ENCODE data around the gene GADD45GIP1. TPM values are rescaled to one million over a fixed set of nuclear protein-coding genes. Genes with fewer than 3 reads are reported as not detected.
"Not testable (repeated sequence)": the region's sequence is repeated elsewhere in the genome, so short reads cannot be mapped to it uniquely, and the experiment has no call there.

Gene GADD45GIP1
- total RNA-seq, 5 donors from 2014 or later (not counting 1 experiment from before 2014, with no cell fraction given) = 6.2 to 22.6 (median 20.1) TPM

GRCh38 chr19:12952488-12953137, 4.4 kb downstream of the GADD45GIP1 start:
- Mint-ChIP-seq H3K4me3 (no peak overlapping the region), H3K27ac (no peak overlapping the region), H3K27me3 (no peaks in the 10 kb centered on the region), H3K4me1 (peaks cover 18 to 33% (median 31%) of the 10 kb centered on the region in 3 donors), H3K9me3 (no peaks in the 10 kb centered on the region), H3K36me3 (peaks cover 29% of the 10 kb centered on the region)
- Histone ChIP-seq H3K27ac (ENCODE audit: low read length) (no peak overlapping the region), H3K36me3 (ENCODE audit: control insufficient read depth in 2 of 2, extremely low read depth in 1 of 2, insufficient read depth in 1 of 2, low read length in 1 of 2) (peaks cover 20 to 53% of the 10 kb centered on the region in 2 donors), H3K4me3 (ENCODE audit: control insufficient read depth in 1 of 2, extremely low read depth in 1 of 2, low read length in 1 of 2) (no peak overlapping the region), H3K4me1 (ENCODE audit: control insufficient read depth in 1 of 2, extremely low read depth in 1 of 2, insufficient read depth in 2 of 2, low read length in 2 of 2) (peaks cover 6 to 26% of the 10 kb centered on the region in 2 experiments), H3K27me3 (replicated peaks in 1 of 2; ENCODE audit: control insufficient read depth in 2 of 2, extremely low read depth in 1 of 2, insufficient read depth in 2 of 2, low read length in 1 of 2) (no peaks in the 10 kb centered on the region), H3K9me3 (no peaks in the 10 kb centered on the region)
- ChIA-PET POLR2A (no interaction called here), CTCF (no interaction called here)
- no peak for DNase-seq
- WGBS (ENCODE audit: insufficient coverage) = no CpG with 5 or more reads among the region's 12 CpGs
- ATAC-seq (replicated peaks in 1 of 4) = no peak

- ATAC-seq (replicated peaks in 1 of 4); H3K4me3 ChIP-seq (ENCODE audit: control insufficient read depth in 1 of 2, extremely low read depth in 1 of 2, low read length in 1 of 2); CTCF ChIA-PET; H3K4me3 Mint-ChIP-seq; H3K9me3 ChIP-seq; H3K27me3 ChIP-seq (replicated peaks in 1 of 2; ENCODE audit: control insufficient read depth in 2 of 2, extremely low read depth in 1 of 2, insufficient read depth in 2 of 2, low read length in 1 of 2); DNase-seq; H3K27me3 Mint-ChIP-seq; H3K27ac ChIP-seq (ENCODE audit: low read length); POLR2A ChIA-PET; H3K9me3 Mint-ChIP-seq: not testable (repeated sequence)
- Histone ChIP-seq H3K4me1 (ENCODE audit: control insufficient read depth in 1 of 2, extremely low read depth in 1 of 2, insufficient read depth in 2 of 2, low read length in 2 of 2) (peaks cover 6 to 26% of the 10 kb centered on the region in 2 experiments), H3K36me3 (ENCODE audit: control insufficient read depth in 2 of 2, extremely low read depth in 1 of 2, insufficient read depth in 1 of 2, low read length in 1 of 2) (peaks cover 20 to 55% of the 10 kb centered on the region in 2 donors)
- Mint-ChIP-seq H3K4me1 (peaks cover 20 to 34% (median 30%) of the 10 kb centered on the region in 3 donors), H3K27ac (peak overlapping the region in 1 of 2 donors; percentile 11), H3K36me3 (peaks cover 30% of the 10 kb centered on the region)
- WGBS (ENCODE audit: insufficient coverage) = 92% methylated on average over 4 of the region's 6 CpGs
Measured at GRCh38 chr19:12952050-12952449, 5.0 kb downstream of the GADD45GIP1 start.

GRCh38 chr19:12949363-12950283, 7.4 kb downstream of the GADD45GIP1 start:
- CTCF ChIA-PET = interaction anchor here in 1 of 2 donors (0.5 kb wide), 1 partner anchor 260 kb away, joined by 5 read pairs; no protein-coding TSS in a partner anchor
- Histone ChIP-seq H3K4me3 (ENCODE audit: control insufficient read depth in 1 of 2, extremely low read depth in 1 of 2, low read length in 1 of 2) (no peak overlapping the region), H3K4me1 (ENCODE audit: control insufficient read depth in 1 of 2, extremely low read depth in 1 of 2, insufficient read depth in 2 of 2, low read length in 2 of 2) (peaks cover 5 to 29% of the 10 kb centered on the region in 2 experiments), H3K9me3 (no peaks in the 10 kb centered on the region), H3K36me3 (ENCODE audit: control insufficient read depth in 2 of 2, extremely low read depth in 1 of 2, insufficient read depth in 1 of 2, low read length in 1 of 2) (peaks cover 20 to 58% of the 10 kb centered on the region in 2 donors), H3K27me3 (replicated peaks in 1 of 2; ENCODE audit: control insufficient read depth in 2 of 2, extremely low read depth in 1 of 2, insufficient read depth in 2 of 2, low read length in 1 of 2) (no peaks in the 10 kb centered on the region), H3K27ac (ENCODE audit: low read length) (no peak overlapping the region)
- H3K27ac Mint-ChIP-seq = no peak overlapping the region
- no peaks in the 10 kb centered on the region for H3K27me3 Mint-ChIP-seq
- DNase-seq (no peak), ATAC-seq (replicated peaks in 1 of 4) (no peak)
- 90% methylated on average over 13 of the region's 16 CpGs for WGBS (ENCODE audit: insufficient coverage)
- H3K4me3 Mint-ChIP-seq = no peak overlapping the region
- H3K36me3 Mint-ChIP-seq = peaks cover 32% of the 10 kb centered on the region
- H3K9me3 Mint-ChIP-seq = no peaks in the 10 kb centered on the region
- POLR2A ChIA-PET = no interaction called here
- H3K4me1 Mint-ChIP-seq = peaks cover 28 to 32% (median 31%) of the 10 kb centered on the region in 3 donors

- no peaks in the 10 kb centered on the region for H3K27me3 ChIP-seq (replicated peaks in 1 of 2; ENCODE audit: control insufficient read depth in 2 of 2, extremely low read depth in 1 of 2, insufficient read depth in 2 of 2, low read length in 1 of 2)
- CTCF ChIA-PET = interaction anchor here in 1 of 2 donors (1.3 to 1.4 kb wide), 2 partner anchors 17 to 64 kb away, joined by 3 to 4 read pairs; no protein-coding TSS in a partner anchor
Measured at GRCh38 chr19:12948612-12949362, 8.2 kb downstream of the GADD45GIP1 start.

GRCh38 chr19:12947702-12948611, 9.1 kb downstream of the GADD45GIP1 start:
- H3K9me3 ChIP-seq = no peaks in the 10 kb centered on the region
- H3K4me1 ChIP-seq (ENCODE audit: control insufficient read depth in 1 of 2, extremely low read depth in 1 of 2, insufficient read depth in 2 of 2, low read length in 2 of 2) = peaks cover 5 to 40% of the 10 kb centered on the region in 2 experiments
- Mint-ChIP-seq H3K4me3 (peak overlapping the region in 2 of 3 donors; percentile 11 to 13), H3K36me3 (peaks cover 33% of the 10 kb centered on the region), H3K27ac (peak overlapping the region in 1 of 2 donors; percentile 41), H3K9me3 (no peaks in the 10 kb centered on the region), H3K4me1 (peaks cover 35 to 38% (median 37%) of the 10 kb centered on the region in 3 donors), H3K27me3 (no peaks in the 10 kb centered on the region)
- ATAC-seq (replicated peaks in 1 of 4) = no peak
- WGBS (ENCODE audit: insufficient coverage) = 94% methylated on average over 23 of the region's 28 CpGs
- H3K27ac ChIP-seq (ENCODE audit: low read length) = no peak overlapping the region
- CTCF ChIA-PET = interaction anchor here (0.6 to 1.4 kb wide), 3 partner anchors 17 to 63 kb away, joined by 3 to 4 read pairs (median 3); no protein-coding TSS in a partner anchor
- H3K4me3 ChIP-seq (ENCODE audit: control insufficient read depth in 1 of 2, extremely low read depth in 1 of 2, low read length in 1 of 2) = no peak overlapping the region
- POLR2A ChIA-PET = no interaction called here
- peaks cover 16 to 64% of the 10 kb centered on the region in 2 donors for H3K36me3 ChIP-seq (ENCODE audit: control insufficient read depth in 2 of 2, extremely low read depth in 1 of 2, insufficient read depth in 1 of 2, low read length in 1 of 2)
- no peaks in the 10 kb centered on the region for H3K27me3 ChIP-seq (replicated peaks in 1 of 2; ENCODE audit: control insufficient read depth in 2 of 2, extremely low read depth in 1 of 2, insufficient read depth in 2 of 2, low read length in 1 of 2)
- DNase-seq = no peak

More at GRCh38 chr19:12948612-12949362, 8.2 kb downstream of the GADD45GIP1 start:
- peaks cover 16 to 61% of the 10 kb centered on the region in 2 donors for H3K36me3 ChIP-seq (ENCODE audit: control insufficient read depth in 2 of 2, extremely low read depth in 1 of 2, insufficient read depth in 1 of 2, low read length in 1 of 2)
- H3K9me3 ChIP-seq = no peaks in the 10 kb centered on the region
- no peaks in the 10 kb centered on the region for H3K27me3 Mint-ChIP-seq
- 96% methylated on average over 24 of the region's 30 CpGs for WGBS (ENCODE audit: insufficient coverage)
- H3K4me3 ChIP-seq (ENCODE audit: control insufficient read depth in 1 of 2, extremely low read depth in 1 of 2, low read length in 1 of 2) = no peak overlapping the region
- no peak overlapping the region for H3K27ac ChIP-seq (ENCODE audit: low read length)
- no peaks in the 10 kb centered on the region for H3K9me3 Mint-ChIP-seq
- peak overlapping the region in 1 of 3 donors; percentile 13 for H3K4me3 Mint-ChIP-seq
- peaks cover 5 to 32% of the 10 kb centered on the region in 2 experiments for H3K4me1 ChIP-seq (ENCODE audit: control insufficient read depth in 1 of 2, extremely low read depth in 1 of 2, insufficient read depth in 2 of 2, low read length in 2 of 2)
- H3K36me3 Mint-ChIP-seq = peaks cover 30% of the 10 kb centered on the region
- peak overlapping the region in 1 of 2 donors; percentile 22 for H3K27ac Mint-ChIP-seq
- peaks cover 28 to 32% (median 29%) of the 10 kb centered on the region in 3 donors for H3K4me1 Mint-ChIP-seq
- ATAC-seq (replicated peaks in 1 of 4) = no peak
- no peak for DNase-seq
- POLR2A ChIA-PET = no interaction called here

Data from T-cell (primary cell).